A549 (cell line): ENCODE measurements around the gene SDHAF4. TPM values are rescaled to one million over a fixed set of nuclear protein-coding genes. Genes with fewer than 3 reads are reported as not detected.

Source experiments
- ATAC-seq, 2 experiments: fragments of 200-7000 bp in 1 of 2; fragments of >200 bp in 1 of 2; cut with Nextera tagmentation in 1 of 2; cut with Tn5 transposase in 1 of 2; 3 replicates each; pipeline versions ENCODE4 v1.8.0 to v1.9.1; 2018 to 2020; ENCODE audit warnings: mild to moderate bottlenecking in 1 of 2, moderate library complexity in 1 of 2
- CTCF ChIA-PET: fragments of 300-600 bp; sonication (Branson Sonifier 250); formaldehyde crosslinking; extraction: SDS; loops from one replicate; lab custom pipeline; 2021; ENCODE audit warnings: antibody characterized with exemption, inconsistent platforms; lab: Yijun Ruan, JAX
- POLR2A ChIA-PET: fragments of 350-600 bp; formaldehyde crosslinking; extraction: SDS; loops from one replicate; lab custom pipeline; 2021; ENCODE audit warnings: antibody characterized with exemption, inconsistent platforms; lab: Yijun Ruan, JAX
- DNase-seq, 2 experiments: peaks; one replicate each; pipeline versions ENCODE4 v3.0.0 to v3.0.0-alpha.2; 2011 to 2016; ENCODE audit warnings: low read depth in 1 of 2, low spot score in 1 of 2
- FAIRE-seq: peaks from 2 replicates; lab custom pipeline; 2011; peaks lifted over from hg19 to GRCh38; lab: Jason Lieb, UNC
- H3K27ac ChIP-seq, 2 experiments: fragments of >200 bp; sonication (Bioruptor Twin); formaldehyde crosslinking; 3 replicates each; pipeline ENCODE4 v1.5.1; 2016 to 2017
- H3K4me1 ChIP-seq: fragments of >200 bp; sonication (Bioruptor Twin); formaldehyde crosslinking; 3 replicates; pipeline ENCODE4 v1.6.1; 2016
- H3K4me2 ChIP-seq: fragments of >200 bp; sonication (Bioruptor Twin); formaldehyde crosslinking; 3 replicates; pipeline ENCODE4 v1.6.1; 2016
- H3K4me3 ChIP-seq: fragments of >200 bp; sonication (Bioruptor Twin); formaldehyde crosslinking; 3 replicates; pipeline ENCODE4 v1.5.1; 2016
- H3K9me3 ChIP-seq: fragments of >200 bp; sonication (Bioruptor Twin); formaldehyde crosslinking; 3 replicates; pipeline ENCODE4 v1.6.1; 2016
- BCL3 ChIP-seq: fragments of >200 bp; sonication (Bioruptor Twin); formaldehyde crosslinking; IDR thresholded peaks from 3 replicates; pipeline ENCODE4 v1.6.1; 2016
- CHD2 ChIP-seq: fragments of 150-350 bp; IDR thresholded peaks from 2 replicates; pipeline ENCODE4 v1.6.1; 2014; ENCODE audit warnings: low read length; ENCODE audit not compliant: partially characterized antibody
- CTCF ChIP-seq: fragments of >200 bp; sonication (Bioruptor Twin); formaldehyde crosslinking; IDR thresholded peaks from 3 replicates; pipeline ENCODE4 v1.5.1; 2016
- E2F6 ChIP-seq: IDR thresholded peaks from 2 replicates; pipeline ENCODE4 v1.6.1; 2012; ENCODE audit warnings: low read depth, borderline replicate concordance
- FOSL2 ChIP-seq, 2 experiments: fragments of 450-650 bp in 1 of 2; fragments of >200 bp in 1 of 2; sonication (Bioruptor Twin) in 1 of 2; formaldehyde crosslinking; IDR thresholded peaks; 2 replicates each; pipeline versions ENCODE4 v1.5.0 to v1.6.1; 2016 to 2020; ENCODE audit warnings: mild to moderate bottlenecking in 1 of 2, moderate library complexity in 1 of 2
- GATA3 ChIP-seq: IDR thresholded peaks from 2 replicates; pipeline ENCODE4 v1.6.1; 2012; ENCODE audit warnings: borderline replicate concordance
- HOXB13 ChIP-seq: fragments of 250-450 bp; sonication (Bioruptor Pico); IDR thresholded peaks from 2 replicates; pipeline ENCODE4 v1.5.0; 2020; ENCODE audit warnings: low read depth, mild to moderate bottlenecking, moderate library complexity
- JUN ChIP-seq, 2 experiments: fragments of >200 bp; sonication (Bioruptor Twin); formaldehyde crosslinking; IDR thresholded peaks; 2 replicates in 1 of 2; 3 replicates in 1 of 2; pipeline ENCODE4 v1.6.1; 2016 to 2017
- JUNB ChIP-seq: fragments of >200 bp; sonication (Bioruptor Twin); formaldehyde crosslinking; IDR thresholded peaks from 2 replicates; pipeline ENCODE4 v1.6.1; 2016
- KDM1A ChIP-seq: fragments of 200-600 bp; sonication (generic); IDR thresholded peaks from 2 replicates; pipeline ENCODE4 v1.6.1; 2016; ENCODE audit warnings: low read depth, mild to moderate bottlenecking
- KDM5A ChIP-seq: fragments of 200-600 bp; sonication (generic); IDR thresholded peaks from 2 replicates; pipeline ENCODE4 v1.6.1; 2016; ENCODE audit warnings: antibody characterized with exemption, mild to moderate bottlenecking
- MAZ ChIP-seq: fragments of 150-350 bp; IDR thresholded peaks from 2 replicates; pipeline ENCODE4 v1.6.1; 2014; ENCODE audit warnings: antibody characterized with exemption, low read depth, low read length, borderline replicate concordance
- PHF8 ChIP-seq: fragments of 200-600 bp; sonication (generic); IDR thresholded peaks from 2 replicates; pipeline ENCODE4 v1.6.1; 2016; ENCODE audit warnings: low read depth, mild to moderate bottlenecking, antibody characterized with exemption, moderate library complexity, borderline replicate concordance
- POLR2A ChIP-seq: IDR thresholded peaks from 2 replicates; pipeline ENCODE4 v1.6.1; 2012; ENCODE audit warnings: mild to moderate bottlenecking, low read length
- RAD21 ChIP-seq, 2 experiments: fragments of >200 bp in 1 of 2; sonication (Bioruptor Twin) in 1 of 2; formaldehyde crosslinking in 1 of 2; IDR thresholded peaks in 1 of 2; conservative IDR thresholded peaks in 1 of 2; 2 replicates in 1 of 2; 3 replicates in 1 of 2; pipeline ENCODE4 v1.6.1; 2012 to 2018; ENCODE audit warnings: inconsistent platforms in 1 of 2
- RCOR1 ChIP-seq: fragments of 150-350 bp; IDR thresholded peaks from 2 replicates; pipeline ENCODE4 v1.6.1; 2014; ENCODE audit warnings: antibody characterized with exemption, low read length, low read depth
- SMC3 ChIP-seq: fragments of >200 bp; sonication (Bioruptor Twin); formaldehyde crosslinking; IDR thresholded peaks from 3 replicates; pipeline ENCODE4 v1.6.1; 2018; ENCODE audit warnings: inconsistent platforms
- ZSCAN20 ChIP-seq: fragments of 250-450 bp; sonication (Bioruptor Pico); IDR thresholded peaks from 2 replicates; pipeline ENCODE4 v1.8.0; 2022; ENCODE audit warnings: mild to moderate bottlenecking, moderate library complexity
- WGBS: methylation state at CpG from one replicate; pipeline ENCODE4 v1.1.6; 2017; ENCODE audit errors: missing lambda C conversion rate; 5-methylcytosine and 5-hydroxymethylcytosine counted together
- polyA minus RNA-seq: library from RNA; depleted of rRNA, polyadenylated mRNA; stranded (reverse); fragments of >200 nt; gene quantifications from 2 replicates; pipeline ENCODE4 v1.2.3, GENCODE V29; 2011; rRNA and poly(A)+ RNA removed
- polyA plus RNA-seq, 4 experiments: library from polyadenylated mRNA; depleted of rRNA in 3 of 4; stranded (reverse); fragments of >200 nt; fragmentation: RNase III in 1 of 4; extraction: RNeasy Plus Mini Kit Qiagen cat#74134 plus additional on column Dnase treatment in 1 of 4; gene quantifications; 2 replicates in 3 of 4; 3 replicates in 1 of 4; pipeline ENCODE4 v1.2.3, GENCODE V29; 2011 to 2017
- TF ChIP-seq, protein P1 (sequence below): IDR thresholded peaks from 2 replicates; pipeline ENCODE4 v1.6.1; 2012

Gene SDHAF4
- polyA plus RNA-seq (2011; rRNA removed) (12.1 and 14.1 TPM in 2 replicates), polyA plus RNA-seq (2017; fragmentation: RNase III; extraction: RNeasy Plus Mini Kit Qiagen cat#74134 plus additional on column Dnase treatment) (8.5 to 9.9 TPM (median 9.6 TPM) in 3 replicates), polyA minus RNA-seq (1.8 and 2.3 TPM in 2 replicates)
- 3.2 and 3.5 TPM in 2 replicates for polyA plus RNA-seq (2012; cell fraction: cytosol; rRNA removed)
- 1.2 and 5.6 TPM in 2 replicates for polyA plus RNA-seq (2012; cell fraction: nucleus; rRNA removed)

- ATAC-seq, result peak; percentile 99 to 100
Measured at GRCh38 chr6:70566751-70567382, at the start of gene SDHAF4. TSS of gene SDHAF4 (plus strand) at chr6:70566930. CDS start at chr6:70566941, 11 bp downstream.

GRCh38 chr6:70518723-70519122, 48.0 kb upstream of the SDHAF4 start:
- ATAC-seq, result no peak
- H3K9me3 ChIP-seq, result no peaks in the 10 kb centered on the region
- POLR2A ChIA-PET, result no interaction called here
- no peak overlapping the region for H3K4me2 ChIP-seq
- H3K4me3 ChIP-seq, result no peak overlapping the region
- no peaks in the 10 kb centered on the region for H3K4me1 ChIP-seq
- WGBS, result 92% methylated on average over 3 of the region's 3 CpGs
- H3K27ac ChIP-seq, result no peak overlapping the region
- no peak for DNase-seq
- TF ChIP-seq MAZ (no peak), CHD2 (no peak), KDM5A (no peak), JUNB (no peak), ZSCAN20 (CRISPR knock-in tag) (no peak)
- TF ChIP-seq, all 56 proteins: peak for 0
- no peak for FAIRE-seq
- CTCF ChIA-PET, result interaction anchor here (1.1 kb wide), 1 partner anchor 298 kb away, joined by 3 read pairs; no protein-coding TSS in a partner anchor

More at GRCh38 chr6:70566751-70567382, at the start of gene SDHAF4:
- FAIRE-seq (no peak), DNase-seq (peak; percentile 79 to 84)
- Histone ChIP-seq H3K9me3 (no peaks in the 10 kb centered on the region), H3K4me1 (peaks cover 4% of the 10 kb centered on the region; the same call in 1 of the 3 replicates), H3K4me3 (peak within 1 kb of the TSS; percentile 81), H3K27ac (peak within 1 kb of the TSS; percentile 93 to 100), H3K4me2 (peak within 1 kb of the TSS; percentile 83)
- WGBS, result under 1% methylated on average over 13 of the region's 49 CpGs
- peak; percentile 70 to 75; a peak in 4 of 5 replicates for TF ChIP-seq JUN (IDR thresholded peaks at IDR 0.05)
- peak; percentile 78; the same call in 2 of the 3 replicates for TF ChIP-seq BCL3
- no peak for TF ChIP-seq GATA3
- TF ChIP-seq RAD21 (conservative IDR thresholded peaks at IDR 0.05 in 1 of 2, IDR thresholded peaks at IDR 0.05 in 1 of 2), result 0 out of 5 replicates have a peak, but pooled peaks of 1 of the 2 experiments have one; percentile 16
- TF ChIP-seq, protein P1, sequence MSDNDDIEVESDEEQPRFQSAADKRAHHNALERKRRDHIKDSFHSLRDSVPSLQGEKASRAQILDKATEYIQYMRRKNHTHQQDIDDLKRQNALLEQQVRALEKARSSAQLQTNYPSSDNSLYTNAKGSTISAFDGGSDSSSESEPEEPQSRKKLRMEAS, result peak; percentile 69; the same call in 1 of the 2 replicates
- TF ChIP-seq PHF8, result peak; percentile 75; the same call in 1 of the 2 replicates
- peak; percentile 70; the same call in 1 of the 2 replicates for TF ChIP-seq E2F6
- TF ChIP-seq KDM1A, result no peak
- TF ChIP-seq FOSL2 (IDR thresholded peaks at IDR 0.05), result no peak
- TF ChIP-seq FOSL2 (CRISPR knock-in tag; IDR thresholded peaks at IDR 0.05), result no peak
- no peak for TF ChIP-seq RCOR1
- TF ChIP-seq POLR2A, result peak; percentile 88
- ChIA-PET POLR2A (interaction anchor here (1.0 to 2.0 kb wide), 3 partner anchors 9 to 154 kb away, joined by 3 to 11 read pairs (median 3); partner anchors contain the start of genes FAM135A and SMAP1), CTCF (interaction anchor here (0.7 to 1.9 kb wide), 3 partner anchors 9 to 346 kb away, joined by 3 to 4 read pairs (median 3); no protein-coding TSS in a partner anchor)

DNA sequence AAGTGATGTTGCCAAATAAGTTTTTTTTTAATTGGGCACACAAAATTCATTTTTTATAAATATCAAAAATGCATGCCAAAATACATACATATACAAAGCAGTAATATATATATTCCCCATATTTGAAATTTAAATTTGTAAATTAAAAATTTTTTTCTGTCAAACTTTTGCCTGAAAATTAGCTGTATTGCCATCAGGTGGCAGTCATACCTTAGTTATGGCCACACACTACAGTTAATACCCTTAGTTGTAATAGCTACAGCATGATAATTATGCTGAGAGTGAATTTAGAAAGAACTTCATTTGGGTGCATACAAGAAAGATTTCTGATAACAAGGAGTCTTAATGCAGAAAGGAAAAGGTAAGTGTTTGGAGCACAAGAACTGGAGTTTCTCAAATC, 46.2 kb upstream of the SDHAF4 start:
- CTCF ChIA-PET, result interaction anchor here (0.6 to 2.0 kb wide), 7 partner anchors 11 to 707 kb away, joined by 3 to 11 read pairs (median 5); no protein-coding TSS in a partner anchor
- no peak overlapping the region for H3K4me3 ChIP-seq
- no peak overlapping the region for H3K27ac ChIP-seq
- FAIRE-seq (no peak), ATAC-seq (no peak), DNase-seq (peak; percentile 1 to 3)
- POLR2A ChIA-PET, result no interaction called here
- H3K4me2 ChIP-seq, result no peak overlapping the region
- no peaks in the 10 kb centered on the region for H3K9me3 ChIP-seq
- H3K4me1 ChIP-seq, result no peaks in the 10 kb centered on the region
- TF ChIP-seq CTCF, result peak; percentile 40
- peak; percentile 48 to 53; a peak in 4 of 5 replicates for TF ChIP-seq RAD21 (conservative IDR thresholded peaks at IDR 0.05 in 1 of 2, IDR thresholded peaks at IDR 0.05 in 1 of 2)
- TF ChIP-seq SMC3, result peak; percentile 29; the same call in 2 of the 3 replicates
- TF ChIP-seq HOXB13 (CRISPR knock-in tag), result no peak
